Measurements from ENCODE around the gene DDX31.

The DDX31 gene

DNA sequence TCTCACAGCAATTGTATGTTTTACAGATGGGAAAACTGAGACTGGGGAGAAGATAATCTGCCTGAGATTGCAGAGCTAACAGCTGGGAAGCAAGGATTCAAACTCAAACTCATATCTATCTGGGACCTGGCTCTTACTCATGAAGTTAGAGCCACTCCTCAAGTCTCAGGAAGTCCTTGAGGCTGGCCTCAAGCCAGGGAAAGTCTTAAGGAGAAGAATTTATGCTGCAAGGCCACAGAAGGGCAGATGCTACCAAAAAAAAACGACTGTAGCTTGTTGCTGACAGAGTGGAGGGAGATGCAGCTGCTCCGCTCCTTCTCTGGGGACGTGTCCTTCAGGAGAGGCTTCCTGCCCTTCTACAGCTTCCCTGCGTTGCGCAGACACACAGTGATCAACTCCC is 47.6 kb downstream of the DDX31 start:
- no peak overlapping the region for H3K4me3 ChIP-seq (replicated peaks; ENCODE audit: low read depth, low read length)
- DNase-seq (ENCODE audit: low read depth): peak; percentile 43
- TF ChIP-seq, protein P1, sequence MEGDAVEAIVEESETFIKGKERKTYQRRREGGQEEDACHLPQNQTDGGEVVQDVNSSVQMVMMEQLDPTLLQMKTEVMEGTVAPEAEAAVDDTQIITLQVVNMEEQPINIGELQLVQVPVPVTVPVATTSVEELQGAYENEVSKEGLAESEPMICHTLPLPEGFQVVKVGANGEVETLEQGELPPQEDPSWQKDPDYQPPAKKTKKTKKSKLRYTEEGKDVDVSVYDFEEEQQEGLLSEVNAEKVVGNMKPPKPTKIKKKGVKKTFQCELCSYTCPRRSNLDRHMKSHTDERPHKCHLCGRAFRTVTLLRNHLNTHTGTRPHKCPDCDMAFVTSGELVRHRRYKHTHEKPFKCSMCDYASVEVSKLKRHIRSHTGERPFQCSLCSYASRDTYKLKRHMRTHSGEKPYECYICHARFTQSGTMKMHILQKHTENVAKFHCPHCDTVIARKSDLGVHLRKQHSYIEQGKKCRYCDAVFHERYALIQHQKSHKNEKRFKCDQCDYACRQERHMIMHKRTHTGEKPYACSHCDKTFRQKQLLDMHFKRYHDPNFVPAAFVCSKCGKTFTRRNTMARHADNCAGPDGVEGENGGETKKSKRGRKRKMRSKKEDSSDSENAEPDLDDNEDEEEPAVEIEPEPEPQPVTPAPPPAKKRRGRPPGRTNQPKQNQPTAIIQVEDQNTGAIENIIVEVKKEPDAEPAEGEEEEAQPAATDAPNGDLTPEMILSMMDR (IDR thresholded peaks at IDR 0.05; ENCODE audit: low read length, missing control alignments): no peak

DNA sequence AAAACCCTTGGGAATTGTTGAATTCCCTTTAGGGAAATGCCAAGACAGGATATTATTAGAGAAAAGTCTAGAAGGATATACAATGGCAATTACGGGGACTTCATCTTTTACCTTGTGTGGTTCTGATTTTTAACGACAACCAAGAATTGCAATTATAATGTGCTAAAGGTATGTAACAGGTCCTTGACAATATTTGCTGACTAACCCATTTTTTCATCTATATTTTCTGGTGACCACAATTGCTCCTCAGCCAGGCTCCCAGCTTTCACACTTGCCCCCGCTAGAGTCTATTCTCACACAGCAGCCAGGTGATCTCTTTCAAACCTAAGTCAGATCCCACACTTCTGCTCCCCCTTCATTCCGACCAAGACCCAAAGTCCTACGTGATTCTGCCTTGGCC is 53.1 kb downstream of the DDX31 start:
- H3K4me3 ChIP-seq (replicated peaks; ENCODE audit: low read depth, low read length): no peak overlapping the region
- TF ChIP-seq, protein P1 (IDR thresholded peaks at IDR 0.05; ENCODE audit: low read length, missing control alignments): no peak
- DNase-seq (ENCODE audit: low read depth): no peak

DNA sequence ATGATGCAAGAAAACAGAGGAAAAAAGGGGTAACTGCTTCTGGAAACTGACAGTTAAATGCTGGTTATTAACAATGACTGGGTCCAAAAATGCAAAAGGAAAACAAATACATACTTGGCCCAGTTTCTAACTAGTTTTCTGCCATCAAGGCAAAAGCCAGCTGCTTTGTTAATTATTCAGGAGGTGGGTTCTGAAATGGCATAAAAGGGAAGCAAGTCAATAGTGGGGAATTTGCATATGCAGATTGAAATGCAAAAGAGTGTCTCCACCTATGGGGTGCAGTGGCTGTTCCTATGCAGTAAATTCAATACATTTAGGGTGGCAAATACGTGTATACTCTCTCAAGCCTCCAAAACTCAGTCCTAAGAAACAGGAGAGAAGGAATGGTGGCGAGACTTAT is 54.0 kb downstream of the DDX31 start:
- TF ChIP-seq, protein P1 (IDR thresholded peaks at IDR 0.05; ENCODE audit: low read length, missing control alignments): no peak
- DNase-seq (ENCODE audit: low read depth): no peak
- H3K4me3 ChIP-seq (replicated peaks; ENCODE audit: low read depth, low read length): no peak overlapping the region

DNA sequence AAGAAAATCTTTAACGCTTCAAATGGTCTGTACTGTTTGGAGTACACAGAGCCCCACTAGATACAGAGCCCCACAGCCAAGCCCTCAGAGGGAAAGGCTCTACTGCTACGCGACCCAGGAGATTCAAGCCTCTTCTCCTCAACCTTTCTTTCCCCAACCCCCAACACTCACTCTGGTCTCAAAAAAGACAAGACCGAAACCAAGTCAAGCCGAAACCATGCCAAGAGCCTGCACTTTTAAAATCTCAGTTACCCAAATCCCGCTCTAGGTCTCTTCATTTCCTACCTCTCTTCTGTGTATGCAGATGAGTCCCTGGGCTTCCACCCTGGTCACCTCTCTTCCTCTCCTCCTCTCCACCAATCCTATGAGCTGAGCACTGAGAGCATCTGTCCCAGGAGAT is 55.5 kb downstream of the DDX31 start:
- TF ChIP-seq, protein P1 (IDR thresholded peaks at IDR 0.05; ENCODE audit: low read length, missing control alignments): no peak
- no peak for DNase-seq (ENCODE audit: low read depth)
- H3K4me3 ChIP-seq (replicated peaks; ENCODE audit: low read depth, low read length): no peak overlapping the region

DNA sequence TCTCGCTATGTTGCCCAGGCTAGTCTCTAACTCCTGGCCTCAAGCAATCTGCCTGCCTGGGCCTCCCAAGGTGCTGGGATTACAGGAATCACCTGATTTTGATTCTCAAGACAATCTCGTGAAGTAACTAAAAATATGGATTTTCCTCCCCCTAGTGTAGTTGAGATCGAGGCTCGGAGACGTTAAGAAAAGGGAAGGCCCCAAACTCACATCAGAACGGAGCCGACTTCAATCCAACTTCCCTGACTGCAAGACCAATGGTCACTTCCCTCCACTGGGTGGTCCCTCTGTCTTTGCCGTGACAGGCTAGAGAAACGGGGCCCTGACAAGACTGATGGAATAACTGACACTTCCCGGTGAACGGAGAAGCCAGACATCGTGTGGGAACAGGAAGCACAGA is 59.1 kb downstream of the DDX31 start:
- no peak overlapping the region for H3K4me3 ChIP-seq (replicated peaks; ENCODE audit: low read depth, low read length)
- TF ChIP-seq, protein P1 (IDR thresholded peaks at IDR 0.05; ENCODE audit: low read length, missing control alignments): no peak
- DNase-seq (ENCODE audit: low read depth): no peak

DNA sequence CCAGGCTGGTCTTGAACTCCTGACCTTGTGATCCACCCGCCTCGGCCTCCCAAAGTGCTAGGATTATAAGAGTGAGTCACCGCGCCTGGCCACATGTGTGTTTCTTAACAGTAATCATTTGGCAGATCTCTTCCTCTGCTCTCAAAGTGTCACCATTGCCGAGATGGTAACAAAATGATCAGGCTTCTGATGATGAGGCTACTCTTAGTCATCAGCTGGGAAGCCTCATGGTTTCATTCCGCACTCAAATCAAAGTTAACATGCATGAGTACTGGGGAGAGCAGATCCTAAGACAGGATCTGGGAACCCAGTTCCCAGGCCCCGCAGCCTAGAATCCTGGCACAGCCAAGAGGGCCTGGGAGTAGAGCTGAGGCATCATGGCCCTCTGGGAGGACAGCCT is 60.0 kb downstream of the DDX31 start:
- peak; percentile 53 for DNase-seq (ENCODE audit: low read depth)
- no peak overlapping the region for H3K4me3 ChIP-seq (replicated peaks; ENCODE audit: low read depth, low read length)
- TF ChIP-seq, protein P1 (IDR thresholded peaks at IDR 0.05; ENCODE audit: low read length, missing control alignments): no peak

DNA sequence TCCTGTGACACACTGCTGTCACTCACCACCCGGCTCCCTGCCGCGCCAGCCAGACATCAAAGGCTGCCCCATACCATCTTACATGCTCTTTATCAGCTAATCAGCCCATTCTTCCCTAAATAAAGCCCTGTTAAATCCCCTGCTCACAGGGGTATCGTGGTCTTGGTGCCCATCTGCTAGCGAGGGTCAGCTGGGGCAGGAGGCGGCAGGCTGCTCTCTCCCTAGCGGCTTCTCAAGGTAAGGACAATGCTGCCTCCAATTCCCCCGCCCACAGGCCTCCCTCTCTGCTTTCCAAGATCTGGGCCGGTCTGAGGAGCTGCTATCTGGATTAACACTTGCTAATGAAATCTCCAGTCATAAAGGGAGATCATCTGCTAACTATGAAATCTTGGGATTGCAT is 60.6 kb downstream of the DDX31 start:
- H3K4me3 ChIP-seq (replicated peaks; ENCODE audit: low read depth, low read length): no peak overlapping the region
- no peak for DNase-seq (ENCODE audit: low read depth)
- TF ChIP-seq, protein P1 (IDR thresholded peaks at IDR 0.05; ENCODE audit: low read length, missing control alignments): no peak
